ENCODE results near the gene LHX8. TPM values are rescaled to one million over a fixed set of nuclear protein-coding genes. Genes with fewer than 3 reads are reported as not detected.

The LHX8 gene
- total and polyA plus RNA-seq, 10 of the 15 experiments (the other 5 are each of a cell fraction or from before 2014, with no cell fraction given): not detected

DNA sequence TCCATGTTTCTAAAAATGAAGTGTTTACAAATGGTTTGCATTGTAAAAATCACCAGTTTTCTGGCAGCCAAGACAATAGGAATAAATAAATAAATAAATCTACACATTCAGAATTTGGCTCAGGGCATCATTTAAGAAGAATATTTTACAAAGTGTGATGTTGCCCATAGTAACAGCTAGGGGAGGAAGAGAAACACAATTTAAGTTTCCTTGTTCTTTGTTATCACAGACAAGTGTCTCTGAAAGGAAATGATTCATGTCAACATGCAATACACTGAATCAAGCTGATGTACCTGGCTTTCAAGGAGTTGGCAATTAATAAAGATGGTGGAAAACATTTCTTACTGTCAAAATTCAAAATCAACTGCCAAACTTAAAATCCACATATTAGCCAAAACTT is 74.7 kb downstream of the LHX8 start (continued):
- TF ChIP-seq RELA (IDR thresholded peaks at IDR 0.05; ENCODE audit: borderline replicate concordance, partially characterized antibody): no peak
- TF ChIP-seq, protein P1, sequence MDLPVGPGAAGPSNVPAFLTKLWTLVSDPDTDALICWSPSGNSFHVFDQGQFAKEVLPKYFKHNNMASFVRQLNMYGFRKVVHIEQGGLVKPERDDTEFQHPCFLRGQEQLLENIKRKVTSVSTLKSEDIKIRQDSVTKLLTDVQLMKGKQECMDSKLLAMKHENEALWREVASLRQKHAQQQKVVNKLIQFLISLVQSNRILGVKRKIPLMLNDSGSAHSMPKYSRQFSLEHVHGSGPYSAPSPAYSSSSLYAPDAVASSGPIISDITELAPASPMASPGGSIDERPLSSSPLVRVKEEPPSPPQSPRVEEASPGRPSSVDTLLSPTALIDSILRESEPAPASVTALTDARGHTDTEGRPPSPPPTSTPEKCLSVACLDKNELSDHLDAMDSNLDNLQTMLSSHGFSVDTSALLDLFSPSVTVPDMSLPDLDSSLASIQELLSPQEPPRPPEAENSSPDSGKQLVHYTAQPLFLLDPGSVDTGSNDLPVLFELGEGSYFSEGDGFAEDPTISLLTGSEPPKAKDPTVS (IDR thresholded peaks at IDR 0.05; ENCODE audit: low read depth, low read length): no peak

Small RNA genes within 50 kb of the gene (small RNA-seq; reads per million reads assigned to genes)
- gene RNU6-622P: not detected
